NCI-H146 (cell line): Measurements from ENCODE around the gene PRR15.
A peak's percentile ranks its signal among the peaks of the same experiment; 100 is the strongest.

ENCODE experiments used
- DNase-seq: peaks from one replicate; lab custom pipeline; 2025; lab: John Stamatoyannopoulos, UW

The PRR15 gene

DNA sequence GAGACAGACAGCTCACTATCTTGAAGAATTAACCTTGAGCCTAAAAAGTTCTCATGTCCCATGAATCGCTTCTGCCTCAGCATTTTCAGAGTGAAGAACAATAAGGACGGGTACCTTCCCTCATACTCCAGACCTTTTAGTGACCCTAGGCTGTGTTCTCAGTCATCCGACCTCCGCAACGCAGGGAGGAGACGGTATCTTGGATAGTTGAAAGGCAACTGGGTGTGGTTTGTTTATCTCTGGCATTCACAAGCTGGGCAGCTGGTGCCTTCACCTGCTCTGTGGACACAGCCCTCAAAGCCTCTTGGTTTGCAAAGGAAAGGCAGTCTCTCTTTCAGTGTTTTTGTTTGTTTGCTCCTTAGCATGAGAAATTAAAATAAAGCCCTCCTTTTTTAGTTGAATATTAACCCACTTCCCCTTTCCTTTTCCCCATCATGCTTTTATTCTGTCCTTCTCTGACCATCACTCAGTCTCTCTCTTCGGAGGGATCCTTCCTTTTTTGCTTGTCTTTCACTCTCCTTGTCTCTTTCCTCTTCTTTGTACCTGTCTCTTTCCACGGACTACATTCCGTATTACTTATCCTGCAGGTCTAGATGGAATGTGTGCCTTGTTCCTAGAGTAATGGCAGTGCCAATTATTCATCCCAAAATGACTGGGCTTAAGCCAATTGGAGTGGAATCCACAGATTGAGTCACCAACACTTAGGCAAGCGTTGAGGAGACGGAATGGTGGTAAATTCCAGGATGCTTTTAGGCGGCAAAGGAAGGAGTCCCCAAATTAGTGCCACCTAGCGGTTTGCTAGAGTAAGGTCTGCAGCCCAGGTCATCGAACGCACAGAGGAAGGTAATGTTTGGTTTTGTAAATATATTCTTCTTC is 45.8 kb downstream of the PRR15 start:
- peak; percentile 93 for DNase-seq

DNA sequence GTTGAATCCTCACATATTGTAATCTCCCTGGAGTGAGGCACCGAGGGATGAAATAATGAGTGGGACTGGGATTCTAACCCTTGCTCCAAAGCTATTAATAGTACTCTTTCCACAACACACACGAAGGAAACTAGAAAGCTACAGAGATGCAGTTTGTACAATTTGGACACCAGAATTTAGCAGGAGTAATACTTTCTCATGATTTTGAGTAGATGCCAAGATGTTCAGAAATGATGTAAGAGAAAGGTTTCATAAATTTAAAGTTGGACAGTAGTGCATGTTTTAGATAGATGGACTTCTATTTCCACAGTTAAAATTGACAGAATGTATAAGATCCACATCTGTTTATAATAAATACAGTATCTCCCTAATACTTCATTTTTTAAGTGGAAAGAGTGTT is 46.5 kb downstream of the PRR15 start:
- no peak for DNase-seq

DNA sequence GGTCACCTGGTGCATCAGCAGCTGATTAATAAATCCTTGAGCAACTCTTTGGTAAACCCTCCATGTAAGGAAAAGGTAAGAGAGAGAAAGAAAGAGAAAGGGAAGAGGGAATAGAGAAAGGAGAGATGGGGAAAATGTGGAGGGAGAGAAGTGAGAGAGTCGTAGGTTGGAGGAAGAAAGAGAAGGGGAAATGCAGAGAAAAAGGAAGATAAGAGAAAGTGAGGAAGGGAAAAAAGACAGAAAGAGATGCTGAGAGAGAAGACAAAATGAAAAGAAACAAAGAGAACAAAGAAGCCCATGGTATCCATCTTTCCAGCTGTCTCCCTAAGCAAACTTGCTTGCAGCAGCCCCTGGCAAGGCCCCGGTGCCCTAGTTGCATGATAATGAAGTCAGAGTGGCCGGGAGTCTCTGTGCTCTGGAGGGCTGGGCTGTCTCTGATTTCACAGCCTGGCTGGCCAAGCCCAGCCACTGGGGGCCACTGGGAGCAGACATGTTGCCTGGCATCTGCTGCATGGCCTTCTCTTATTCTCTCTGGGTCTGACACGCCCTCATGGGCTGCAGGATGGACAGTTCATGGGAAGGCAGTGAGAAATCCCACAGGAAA is 48.4 kb downstream of the PRR15 start:
- DNase-seq: no peak

DNA sequence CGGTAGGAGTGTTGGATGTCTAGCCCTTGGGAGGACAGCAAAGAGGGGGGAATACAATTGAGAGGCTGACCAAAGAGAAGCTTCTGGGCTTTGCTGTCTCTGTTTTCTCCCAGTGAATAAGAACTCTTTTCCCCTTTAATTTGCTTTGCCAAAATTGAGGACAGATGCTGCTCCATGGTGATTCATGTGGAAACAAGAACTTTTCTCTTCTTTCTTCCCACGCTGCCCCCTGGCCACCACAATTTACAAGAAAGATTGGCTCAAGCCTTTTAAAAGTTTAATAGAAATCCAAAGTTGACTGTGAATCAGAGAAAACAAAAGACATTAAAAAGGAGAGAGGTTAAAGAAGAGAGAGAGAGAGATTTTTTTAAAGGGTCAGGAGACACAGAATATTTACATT is 49.0 kb downstream of the PRR15 start:
- no peak for DNase-seq

DNA sequence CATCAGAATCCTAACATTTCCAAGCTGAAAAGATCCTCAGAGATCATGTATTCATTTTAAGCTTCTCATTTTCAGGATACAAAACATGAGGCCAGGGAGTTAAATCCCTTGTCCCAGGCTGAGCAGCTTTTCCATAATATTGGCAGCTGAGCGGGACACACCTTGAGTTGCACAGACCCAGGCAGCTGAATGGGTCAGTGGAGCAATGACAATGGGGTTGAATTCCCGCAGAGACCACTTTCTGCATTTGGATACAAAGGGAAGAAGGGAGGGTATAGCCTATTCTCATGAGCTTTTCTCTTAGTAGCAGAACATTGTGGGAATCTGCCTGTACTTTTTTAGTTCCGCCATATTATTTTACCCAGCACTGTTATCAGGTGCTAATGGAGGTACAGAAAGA is 49.5 kb downstream of the PRR15 start:
- DNase-seq: no peak

DNA sequence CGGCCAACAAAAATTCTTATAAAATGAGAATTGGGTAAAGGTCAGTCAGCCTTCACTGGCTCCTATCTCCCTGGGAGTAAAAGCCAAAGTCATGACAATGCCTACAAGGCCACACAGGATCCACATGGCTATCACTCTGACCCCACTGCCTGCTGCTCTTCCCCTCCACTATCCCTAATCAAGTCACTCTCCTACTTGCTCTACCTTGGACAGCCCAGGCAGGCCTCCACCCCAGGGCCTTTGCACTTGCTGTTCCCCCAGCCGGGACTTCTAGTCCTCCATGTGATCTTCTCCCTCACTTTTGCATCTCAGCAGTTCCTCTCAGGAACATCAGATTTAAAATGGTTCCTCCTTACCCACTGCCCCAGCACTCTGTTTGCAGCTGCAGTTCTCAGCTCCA is 50.6 kb downstream of the PRR15 start:
- DNase-seq: no peak
